Measurements from ENCODE around the gene PRKN. TPM values are rescaled to one million over a fixed set of nuclear protein-coding genes. Genes with fewer than 3 reads are reported as not detected.

PRKN gene
- total RNA-seq, 1 donor from 2014 or later, result 2.8 TPM

DNA sequence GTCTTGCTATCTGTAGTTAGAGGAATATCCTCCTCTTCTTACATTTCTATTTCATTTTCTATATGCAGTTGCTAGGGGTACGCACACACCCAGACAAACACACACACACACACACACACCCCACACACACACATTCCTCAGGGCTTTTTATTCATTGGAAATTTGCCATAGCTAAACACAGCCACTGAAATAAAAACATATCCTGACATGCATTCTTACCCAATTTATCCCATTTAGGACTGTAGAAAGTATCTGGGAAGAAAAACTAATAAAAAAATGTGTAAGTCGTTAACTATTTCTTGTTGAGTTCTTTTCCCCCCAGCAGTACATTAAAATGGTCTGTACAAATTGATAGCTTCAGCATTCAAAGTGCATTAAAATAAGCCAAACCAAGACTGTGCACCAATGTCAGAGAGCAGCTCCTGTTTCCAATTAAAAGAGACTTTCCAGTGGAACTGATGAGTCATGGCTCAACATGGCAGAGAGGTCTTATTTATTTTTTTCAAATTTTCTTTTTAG lies 1095.8 kb downstream of the PRKN start:
- Histone ChIP-seq H3K4me3 (no peak overlapping the region), H3K4me2 (no peak overlapping the region)
- no peak for DNase-seq (ENCODE audit: low spot score)

DNA sequence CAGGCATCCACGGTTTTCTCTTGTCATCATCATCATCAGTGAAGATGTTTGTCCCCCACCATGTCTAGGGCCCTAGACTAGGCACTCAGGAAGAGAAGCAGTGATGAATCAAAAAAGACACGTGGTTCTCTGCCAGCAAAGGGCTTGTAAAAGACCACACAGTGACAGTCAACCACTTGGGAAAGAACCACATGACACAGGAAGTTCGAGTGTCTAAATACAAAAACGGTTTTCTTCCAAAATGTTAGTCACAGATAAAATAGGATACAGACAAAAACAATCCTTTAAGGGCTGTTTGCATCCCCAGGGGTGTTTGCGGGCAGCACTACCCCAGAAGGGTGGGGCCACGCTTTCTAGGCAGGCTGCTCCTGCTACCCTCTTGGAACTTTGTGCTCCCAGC lies 1096.9 kb downstream of the PRKN start:
- no peaks in the 10 kb centered on the region for H3K79me2 ChIP-seq (ENCODE audit: low read depth)
- H3K27ac Mint-ChIP-seq, result no peak overlapping the region
- H3K36me3 Mint-ChIP-seq, result no peaks in the 10 kb centered on the region
- no peak for DNase-seq (ENCODE audit: low spot score)
- H3K27me3 Mint-ChIP-seq (ENCODE audit: insufficient read depth, low read depth), result peaks cover 7% of the 10 kb centered on the region
- H3F3A ChIP-seq (ENCODE audit: low read depth), result no peaks in the 10 kb centered on the region
- no peaks in the 10 kb centered on the region for H3K36me3 ChIP-seq
- no peak overlapping the region for H2AFZ ChIP-seq (replicated peaks)
- H3K4me2 ChIP-seq, result no peak overlapping the region
- H3K4me1 ChIP-seq, result peaks cover 8% of the 10 kb centered on the region
- peaks cover 4% of the 10 kb centered on the region for H3K9me3 Mint-ChIP-seq
- H3K27ac ChIP-seq, result no peak overlapping the region
- no peak overlapping the region for H3K4me3 Mint-ChIP-seq
- H3K9ac ChIP-seq, result no peak overlapping the region
- H3K4me3 ChIP-seq, result no peak overlapping the region
- no peaks in the 10 kb centered on the region for H3K27me3 ChIP-seq
- no peaks in the 10 kb centered on the region for H3K9me3 ChIP-seq (ENCODE audit: low read depth)
- peaks cover 11% of the 10 kb centered on the region for H3K4me1 Mint-ChIP-seq
- no peaks in the 10 kb centered on the region for H4K20me1 ChIP-seq (ENCODE audit: low read depth)
- no peak for TF ChIP-seq CTCF (IDR thresholded peaks at IDR 0.05)
- TF ChIP-seq EZH2 (IDR thresholded peaks at IDR 0.05), result no peak
- TF ChIP-seq EZH2phosphoT487 (IDR thresholded peaks at IDR 0.05), result no peak

More for the DNA sequence above, 1095.8 kb downstream of the PRKN start:
- H3K27me3 ChIP-seq, result no peaks in the 10 kb centered on the region
- H3K79me2 ChIP-seq (ENCODE audit: low read depth), result no peaks in the 10 kb centered on the region
- Mint-ChIP-seq H3K4me3 (no peak overlapping the region), H3K9me3 (peaks cover 4% of the 10 kb centered on the region), H3K27ac (no peak overlapping the region), H3K27me3 (ENCODE audit: insufficient read depth, low read depth) (peaks cover 7% of the 10 kb centered on the region), H3K4me1 (peaks cover 16% of the 10 kb centered on the region), H3K36me3 (no peaks in the 10 kb centered on the region)
- no peak overlapping the region for H2AFZ ChIP-seq (replicated peaks)
- H3K9ac ChIP-seq, result no peak overlapping the region
- H4K20me1 ChIP-seq (ENCODE audit: low read depth), result no peaks in the 10 kb centered on the region
- H3K27ac ChIP-seq, result no peak overlapping the region
- H3K4me1 ChIP-seq, result peaks cover 8% of the 10 kb centered on the region
- TF ChIP-seq EZH2 (IDR thresholded peaks at IDR 0.05), result no peak
- no peak for TF ChIP-seq EZH2phosphoT487 (IDR thresholded peaks at IDR 0.05)
- no peak for TF ChIP-seq CTCF (IDR thresholded peaks at IDR 0.05)
- H3K9me3 ChIP-seq (ENCODE audit: low read depth), result no peaks in the 10 kb centered on the region
- no peaks in the 10 kb centered on the region for H3K36me3 ChIP-seq
- no peaks in the 10 kb centered on the region for H3F3A ChIP-seq (ENCODE audit: low read depth)

DNA sequence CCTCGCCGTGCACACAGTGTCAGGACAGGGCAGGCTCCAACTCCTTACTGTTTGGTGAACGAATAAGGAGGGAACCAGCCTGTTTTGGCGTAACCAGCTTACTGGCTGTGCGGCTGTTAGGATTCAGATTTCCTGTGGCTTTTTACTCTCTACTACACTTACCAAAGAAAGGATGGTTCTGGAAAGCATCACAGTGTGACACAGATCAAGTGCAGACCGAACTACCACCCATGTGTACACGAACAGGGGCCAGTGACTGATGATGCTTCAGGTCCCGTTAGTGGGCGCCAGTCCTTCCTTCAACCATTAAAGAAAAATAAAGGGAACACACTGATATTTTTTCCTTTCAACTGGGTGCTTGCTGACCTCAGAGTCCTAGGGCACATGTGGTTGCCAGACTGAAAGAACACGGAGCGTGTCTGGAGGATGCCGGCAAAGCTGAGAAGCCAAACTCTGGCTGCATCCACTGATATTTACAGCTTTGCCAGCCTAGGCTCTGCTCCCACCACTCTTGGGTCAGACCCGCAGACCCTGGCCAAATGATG lies 1101.4 kb downstream of the PRKN start:
- no peaks in the 10 kb centered on the region for H3F3A ChIP-seq (ENCODE audit: low read depth)
- H3K9ac ChIP-seq, result no peak overlapping the region
- peaks cover 8% of the 10 kb centered on the region for H3K4me1 ChIP-seq
- no peak overlapping the region for H3K4me2 ChIP-seq
- Mint-ChIP-seq H3K27me3 (ENCODE audit: insufficient read depth, low read depth) (peaks cover 5% of the 10 kb centered on the region), H3K36me3 (no peaks in the 10 kb centered on the region), H3K4me3 (no peak overlapping the region), H3K27ac (no peak overlapping the region), H3K4me1 (no peaks in the 10 kb centered on the region), H3K9me3 (peaks cover 4% of the 10 kb centered on the region)
- DNase-seq (ENCODE audit: low spot score), result no peak
- no peak for TF ChIP-seq EZH2phosphoT487 (IDR thresholded peaks at IDR 0.05)
- TF ChIP-seq CTCF (IDR thresholded peaks at IDR 0.05), result no peak
- TF ChIP-seq EZH2 (IDR thresholded peaks at IDR 0.05), result no peak
- H2AFZ ChIP-seq (replicated peaks), result no peak overlapping the region
- H3K79me2 ChIP-seq (ENCODE audit: low read depth), result no peaks in the 10 kb centered on the region
- no peaks in the 10 kb centered on the region for H4K20me1 ChIP-seq (ENCODE audit: low read depth)
- H3K36me3 ChIP-seq, result no peaks in the 10 kb centered on the region
- no peak overlapping the region for H3K27ac ChIP-seq
- no peak overlapping the region for H3K4me3 ChIP-seq
- no peaks in the 10 kb centered on the region for H3K9me3 ChIP-seq (ENCODE audit: low read depth)
- H3K27me3 ChIP-seq, result no peaks in the 10 kb centered on the region

All from neural progenitor cell (in vitro differentiated cells).